Measurements from ENCODE around the gene SDF4.

DNA sequence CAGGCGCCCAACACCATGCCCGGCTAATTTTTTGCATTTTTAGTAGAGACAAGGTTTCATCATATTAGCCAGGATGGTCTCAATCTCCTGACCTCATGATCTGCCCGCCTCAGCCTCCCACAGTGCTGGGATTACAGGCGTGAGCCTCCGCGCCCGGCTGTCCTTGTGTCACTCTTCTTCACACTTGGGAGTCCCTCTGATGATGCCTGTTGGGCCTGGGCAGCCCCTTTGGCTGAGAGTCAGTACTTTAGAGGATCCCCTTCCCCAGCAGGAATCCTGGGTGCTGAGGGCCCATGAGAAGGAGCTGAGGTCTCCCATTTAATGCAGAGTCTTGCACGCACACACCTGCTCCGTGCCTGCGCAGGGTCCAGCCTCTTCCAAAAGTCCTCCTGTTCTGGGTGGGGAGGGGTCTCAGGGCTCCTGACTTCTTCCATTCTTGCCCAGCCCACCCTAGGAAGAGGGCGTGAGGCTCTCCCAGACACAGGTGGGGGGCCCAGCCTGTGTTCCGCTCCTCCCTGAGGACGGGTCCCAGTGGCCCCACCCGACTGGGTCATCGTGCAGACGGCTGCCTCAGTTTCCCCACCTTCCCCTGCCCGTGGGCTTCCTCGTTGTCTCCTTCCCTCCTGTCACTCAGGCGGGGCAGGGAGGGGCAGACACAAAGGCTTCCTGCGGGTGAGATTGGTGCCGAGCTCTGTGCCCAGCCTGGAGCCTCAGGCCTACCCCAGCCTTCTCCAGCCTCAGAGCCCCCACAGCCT lies 54.2 kb downstream of the SDF4 start:
- TF ChIP-seq, protein P1, sequence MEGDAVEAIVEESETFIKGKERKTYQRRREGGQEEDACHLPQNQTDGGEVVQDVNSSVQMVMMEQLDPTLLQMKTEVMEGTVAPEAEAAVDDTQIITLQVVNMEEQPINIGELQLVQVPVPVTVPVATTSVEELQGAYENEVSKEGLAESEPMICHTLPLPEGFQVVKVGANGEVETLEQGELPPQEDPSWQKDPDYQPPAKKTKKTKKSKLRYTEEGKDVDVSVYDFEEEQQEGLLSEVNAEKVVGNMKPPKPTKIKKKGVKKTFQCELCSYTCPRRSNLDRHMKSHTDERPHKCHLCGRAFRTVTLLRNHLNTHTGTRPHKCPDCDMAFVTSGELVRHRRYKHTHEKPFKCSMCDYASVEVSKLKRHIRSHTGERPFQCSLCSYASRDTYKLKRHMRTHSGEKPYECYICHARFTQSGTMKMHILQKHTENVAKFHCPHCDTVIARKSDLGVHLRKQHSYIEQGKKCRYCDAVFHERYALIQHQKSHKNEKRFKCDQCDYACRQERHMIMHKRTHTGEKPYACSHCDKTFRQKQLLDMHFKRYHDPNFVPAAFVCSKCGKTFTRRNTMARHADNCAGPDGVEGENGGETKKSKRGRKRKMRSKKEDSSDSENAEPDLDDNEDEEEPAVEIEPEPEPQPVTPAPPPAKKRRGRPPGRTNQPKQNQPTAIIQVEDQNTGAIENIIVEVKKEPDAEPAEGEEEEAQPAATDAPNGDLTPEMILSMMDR (conservative IDR thresholded peaks at IDR 0.05; ENCODE audit: low read depth, low read length), result no peak
- no peak for TF ChIP-seq EZH2 (IDR thresholded peaks at IDR 0.05; ENCODE audit: low read length, unreplicated experiment)

Data from PC-3 (cell line).